Progenitor cell of endocrine pancreas (in vitro differentiated cells): ENCODE measurements around the gene NCKAP5. TPM values are rescaled to one million over a fixed set of nuclear protein-coding genes. Genes with fewer than 3 reads are reported as not detected.

Source experiments
- DNase-seq: peaks from one replicate; pipeline ENCODE4 v3.0.0; 2021; ENCODE audit warnings: low spot score; ENCODE audit not compliant: unreplicated experiment
- H3K27ac Mint-ChIP-seq: 2 replicates; pipeline ENCODE4 v1.8.0; 2021; ENCODE audit warnings: mild to moderate bottlenecking, moderate library complexity, mixed read lengths
- H3K27me3 Mint-ChIP-seq: 2 replicates; pipeline ENCODE4 v1.8.0; 2021; ENCODE audit warnings: mixed read lengths
- H3K36me3 Mint-ChIP-seq: 2 replicates; pipeline ENCODE4 v1.8.0; 2022; ENCODE audit warnings: mixed read lengths; ENCODE audit not compliant: insufficient read depth
- H3K4me1 Mint-ChIP-seq: 2 replicates; pipeline ENCODE4 v1.8.0; 2021; ENCODE audit warnings: low read depth, mixed read lengths
- H3K4me3 Mint-ChIP-seq: 2 replicates; pipeline ENCODE4 v1.8.0; 2021; ENCODE audit warnings: low read depth, mild to moderate bottlenecking, moderate library complexity, mixed read lengths
- H3K9me3 Mint-ChIP-seq: 2 replicates; pipeline ENCODE4 v1.8.0; 2021; ENCODE audit warnings: low read depth, mixed read lengths
- total RNA-seq: library from RNA; stranded (reverse); gene quantifications from 2 replicates; pipeline ENCODE4 v1.2.1, GENCODE V29; 2021
- TF ChIP-seq, protein P1 (sequence below): fragments of 200-600 bp; sonication (generic); IDR thresholded peaks from one replicate; pipeline ENCODE4 v1.5.0; 2021; ENCODE audit warnings: antibody characterized with exemption, mild to moderate bottlenecking; ENCODE audit not compliant: unreplicated experiment

NCKAP5 gene
- total RNA-seq, 1 donor from 2014 or later: 1.7 TPM

GRCh38 chr2:133452146-133452545 is 116.1 kb downstream of the NCKAP5 start:
- no peak overlapping the region for H3K27ac Mint-ChIP-seq
- no peak for DNase-seq
- peaks cover 5% of the 10 kb centered on the region for H3K4me1 Mint-ChIP-seq
- TF ChIP-seq, protein P1, sequence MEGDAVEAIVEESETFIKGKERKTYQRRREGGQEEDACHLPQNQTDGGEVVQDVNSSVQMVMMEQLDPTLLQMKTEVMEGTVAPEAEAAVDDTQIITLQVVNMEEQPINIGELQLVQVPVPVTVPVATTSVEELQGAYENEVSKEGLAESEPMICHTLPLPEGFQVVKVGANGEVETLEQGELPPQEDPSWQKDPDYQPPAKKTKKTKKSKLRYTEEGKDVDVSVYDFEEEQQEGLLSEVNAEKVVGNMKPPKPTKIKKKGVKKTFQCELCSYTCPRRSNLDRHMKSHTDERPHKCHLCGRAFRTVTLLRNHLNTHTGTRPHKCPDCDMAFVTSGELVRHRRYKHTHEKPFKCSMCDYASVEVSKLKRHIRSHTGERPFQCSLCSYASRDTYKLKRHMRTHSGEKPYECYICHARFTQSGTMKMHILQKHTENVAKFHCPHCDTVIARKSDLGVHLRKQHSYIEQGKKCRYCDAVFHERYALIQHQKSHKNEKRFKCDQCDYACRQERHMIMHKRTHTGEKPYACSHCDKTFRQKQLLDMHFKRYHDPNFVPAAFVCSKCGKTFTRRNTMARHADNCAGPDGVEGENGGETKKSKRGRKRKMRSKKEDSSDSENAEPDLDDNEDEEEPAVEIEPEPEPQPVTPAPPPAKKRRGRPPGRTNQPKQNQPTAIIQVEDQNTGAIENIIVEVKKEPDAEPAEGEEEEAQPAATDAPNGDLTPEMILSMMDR: no peak
- H3K36me3 Mint-ChIP-seq: no peaks in the 10 kb centered on the region
- H3K9me3 Mint-ChIP-seq: no peaks in the 10 kb centered on the region
- H3K4me3 Mint-ChIP-seq: no peak overlapping the region
- H3K27me3 Mint-ChIP-seq: peaks cover 8% of the 10 kb centered on the region

GRCh38 chr2:133448195-133448594 is 120.1 kb downstream of the NCKAP5 start:
- DNase-seq: no peak
- no peaks in the 10 kb centered on the region for H3K9me3 Mint-ChIP-seq
- no peak overlapping the region for H3K4me3 Mint-ChIP-seq
- TF ChIP-seq, protein P1: no peak
- H3K4me1 Mint-ChIP-seq: peaks cover 9% of the 10 kb centered on the region
- H3K27ac Mint-ChIP-seq: no peak overlapping the region
- peaks cover 35% of the 10 kb centered on the region for H3K27me3 Mint-ChIP-seq
- no peaks in the 10 kb centered on the region for H3K36me3 Mint-ChIP-seq

- peaks cover 41% of the 10 kb centered on the region for H3K27me3 Mint-ChIP-seq
- TF ChIP-seq, protein P1: no peak
- H3K27ac Mint-ChIP-seq: no peak overlapping the region
- H3K9me3 Mint-ChIP-seq: no peaks in the 10 kb centered on the region
- peaks cover 5% of the 10 kb centered on the region for H3K4me1 Mint-ChIP-seq
- H3K4me3 Mint-ChIP-seq: no peak overlapping the region
- no peak for DNase-seq
- no peaks in the 10 kb centered on the region for H3K36me3 Mint-ChIP-seq
Measured at GRCh38 chr2:133447303-133447702, 121.0 kb downstream of the NCKAP5 start.

- H3K27me3 Mint-ChIP-seq: peaks cover 47% of the 10 kb centered on the region
- no peak overlapping the region for H3K4me3 Mint-ChIP-seq
- no peaks in the 10 kb centered on the region for H3K36me3 Mint-ChIP-seq
- H3K9me3 Mint-ChIP-seq: no peaks in the 10 kb centered on the region
- DNase-seq: no peak
- H3K4me1 Mint-ChIP-seq: peaks cover 4% of the 10 kb centered on the region
- TF ChIP-seq, protein P1: no peak
- no peak overlapping the region for H3K27ac Mint-ChIP-seq
Measured at GRCh38 chr2:133444465-133444864, 123.8 kb downstream of the NCKAP5 start.

- H3K4me1 Mint-ChIP-seq: peaks cover 4% of the 10 kb centered on the region
- H3K36me3 Mint-ChIP-seq: no peaks in the 10 kb centered on the region
- DNase-seq: no peak
- no peaks in the 10 kb centered on the region for H3K9me3 Mint-ChIP-seq
- peaks cover 43% of the 10 kb centered on the region for H3K27me3 Mint-ChIP-seq
- TF ChIP-seq, protein P1: no peak
- no peak overlapping the region for H3K4me3 Mint-ChIP-seq
- no peak overlapping the region for H3K27ac Mint-ChIP-seq
Measured at GRCh38 chr2:133442393-133442792, 125.9 kb downstream of the NCKAP5 start.
